Measurements from ENCODE around the gene PAK4. TPM values are rescaled to one million over a fixed set of nuclear protein-coding genes. Genes with fewer than 3 reads are reported as not detected.

Gene PAK4
- total and polyA plus RNA-seq, 2 of the 8 experiments (the other 6 are each of a cell fraction or from before 2014, with no cell fraction given), result 50.7 to 64.4 TPM

DNA sequence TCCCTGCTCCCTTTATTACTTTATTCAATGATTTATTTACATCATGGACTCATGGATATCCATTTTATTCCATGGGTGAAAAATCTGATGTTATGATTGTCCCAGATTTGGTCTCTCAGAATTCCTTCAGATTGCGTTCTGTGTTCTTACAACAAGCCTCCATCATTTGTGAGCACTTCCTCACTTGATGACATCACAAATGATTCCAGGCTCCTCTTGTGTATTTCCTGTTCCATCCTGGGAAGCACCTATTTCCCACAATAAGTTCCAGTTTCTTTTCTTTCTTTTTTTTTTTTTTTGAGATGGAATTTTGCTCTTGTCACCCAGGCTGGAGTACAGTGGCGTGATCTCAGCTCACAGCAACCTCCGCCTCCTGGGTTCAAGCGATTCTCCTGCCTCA, 34.7 kb upstream of the PAK4 start:
- Histone ChIP-seq H3K36me3 (ENCODE audit: control insufficient read depth in 2 of 4, insufficient read depth in 4 of 4, low read length in 3 of 4) (no peaks in the 10 kb centered on the region), H2BK120ac (replicated peaks; ENCODE audit: low read depth, low read length) (no peak overlapping the region), H3K23me2 (ENCODE audit: low read depth, low read length) (no peaks in the 10 kb centered on the region), H3K9me3 (ENCODE audit: insufficient read depth in 2 of 2, low read depth in 1 of 2, low read length in 1 of 2) (no peaks in the 10 kb centered on the region), H3K27me3 (replicated peaks in 1 of 4; ENCODE audit: control insufficient read depth in 3 of 4, extremely low read depth in 1 of 4, insufficient read depth in 3 of 4, low read length in 3 of 4) (peaks cover 0 to under 1% (median 0%) of the 10 kb centered on the region in 4 experiments; a peak in 3 of 7 replicates), H3K4me3 (ENCODE audit: extremely low read depth in 1 of 4, insufficient read depth in 2 of 4, low read depth in 3 of 4, low read length in 4 of 4) (no peak overlapping the region), H2BK20ac (ENCODE audit: low read length) (no peak overlapping the region), H3K18ac (ENCODE audit: extremely low read depth, low read length) (no peak overlapping the region), H4K5ac (ENCODE audit: insufficient read length, low read depth, low read length) (no peak overlapping the region), H4K8ac (ENCODE audit: extremely low read depth, insufficient read depth, low read length) (no peak overlapping the region; the same call in 1 of the 2 replicates), H3K79me2 (ENCODE audit: control insufficient read depth in 1 of 2, insufficient read depth in 2 of 2, low read length in 2 of 2) (no peaks in the 10 kb centered on the region), H3K4me2 (ENCODE audit: insufficient read depth in 1 of 2, low read depth in 2 of 2, low read length in 2 of 2) (no peak overlapping the region), H3K14ac (ENCODE audit: insufficient read length) (no peak overlapping the region), H3K56ac (replicated peaks; ENCODE audit: insufficient read length, low read depth, low read length) (no peak overlapping the region), H4K91ac (replicated peaks; ENCODE audit: insufficient read length, low read length) (no peak overlapping the region), H3K4me1 (replicated peaks in 1 of 4; ENCODE audit: control insufficient read depth in 3 of 4, insufficient read depth in 4 of 4, low read length in 3 of 4) (no peaks in the 10 kb centered on the region), H2BK15ac (ENCODE audit: low read length) (no peak overlapping the region), H3K27ac (ENCODE audit: low read depth, low read length) (no peak overlapping the region), H3K9ac (replicated peaks in 1 of 4; ENCODE audit: extremely low read depth in 1 of 4, low read depth in 3 of 4, low read length in 3 of 4) (no peak overlapping the region), H2BK5ac (ENCODE audit: low read depth, low read length) (no peak overlapping the region), H3K4ac (replicated peaks; ENCODE audit: insufficient read length, low read depth, low read length) (no peak overlapping the region), H3K79me1 (ENCODE audit: low read depth, low read length) (no peaks in the 10 kb centered on the region), H3K23ac (ENCODE audit: insufficient read length) (no peak overlapping the region), H2BK12ac (ENCODE audit: low read depth, low read length) (no peak overlapping the region), H4K20me1 (replicated peaks in 1 of 2; ENCODE audit: control insufficient read depth in 1 of 2, insufficient read depth in 2 of 2, low read length in 2 of 2) (no peaks in the 10 kb centered on the region), H2AK5ac (ENCODE audit: low read depth, low read length) (no peak overlapping the region), H2AFZ (ENCODE audit: low read length) (no peak overlapping the region)
- ChIA-PET POLR2A (ENCODE audit: partially characterized antibody) (no interaction called here), CTCF (ENCODE audit: partially characterized antibody) (interaction anchor here (1.0 kb wide), 1 partner anchor 20 kb away, joined by 4 read pairs; no protein-coding TSS in a partner anchor)
- WGBS, 2 experiments (ENCODE audit: extremely low coverage in 1 of 2, insufficient coverage in 1 of 2, insufficient read length in 1 of 2, insufficient replicate concordance in 2 of 2, low coverage in 1 of 2, low lambda C conversion rate in 2 of 2, missing lambda C conversion rate in 1 of 2), result 94% methylated on average over 4 of the region's 4 CpGs; no CpG with 5 or more reads in 1 of the 2 experiments
- DNase-seq (ENCODE audit: low read depth in 1 of 2, low spot score in 2 of 2) (no peak), FAIRE-seq (no peak)
